Right cardiac atrium (tissue), 5 donors: Measurements from ENCODE around the gene PCDHB8. TPM values are rescaled to one million over a fixed set of nuclear protein-coding genes. Genes with fewer than 3 reads are reported as not detected.
A peak's percentile ranks its signal among the peaks of the same experiment; 100 is the strongest.
"Not testable (repeated sequence)": the region's sequence is repeated elsewhere in the genome, so short reads cannot be mapped to it uniquely, and the experiment has no call there.

Experiments used
- ATAC-seq, 2 donors: fragments of 200-7000 bp; cut with Tn5 transposase; one replicate each; pipeline versions ENCODE4 v1.8.0 to v1.9.1; 2020; ENCODE audit warnings: moderate library complexity in 2 of 2, mild to moderate bottlenecking in 1 of 2
- DNase-seq, 3 donors: peaks; one replicate each; pipeline ENCODE4 v3.0.0-alpha.2; 2020
- H3K27ac ChIP-seq: one replicate; pipeline ENCODE4 v1.5.1; 2013; ENCODE audit warnings: mild to moderate bottlenecking, low read length, control low read depth, moderate library complexity
- H3K27me3 ChIP-seq: one replicate; pipeline ENCODE4 v1.6.1; 2013; ENCODE audit not compliant: control insufficient read depth, insufficient read depth
- H3K4me1 ChIP-seq: one replicate; pipeline ENCODE4 v1.6.1; 2013; ENCODE audit warnings: low read length; ENCODE audit not compliant: control insufficient read depth, insufficient read depth
- H3K4me3 ChIP-seq: one replicate; pipeline ENCODE4 v1.5.1; 2013; ENCODE audit warnings: low read length, control low read depth
- H3K9me3 ChIP-seq: one replicate; pipeline ENCODE4 v1.6.1; 2013; ENCODE audit warnings: low read length; ENCODE audit not compliant: control insufficient read depth
- WGBS: extraction: QIAGEN DNeasy Blood & Tissue Kit; methylation state at CpG from one replicate; pipeline ENCODE4 v1.1.7; 2013; 5-methylcytosine and 5-hydroxymethylcytosine counted together
- intact Hi-C, 4 donors: fragments of 100-400 bp; cut with DNase I; formaldehyde crosslinking; loops; one replicate each; pipeline versions ENCODE4 v1.11.0 to v1.14.0; 2022 to 2023
- polyA plus RNA-seq: library from polyadenylated mRNA; stranded (reverse); fragments of 200-250 nt; gene quantifications from one replicate; pipeline ENCODE4 v1.2.3, GENCODE V29; 2013
- total RNA-seq, 4 donors: library from RNA; stranded (reverse); fragmentation: NEBNext Ultra II Directional; extraction: Animal tissue kit (Norgen Biotek cat#: 25700); gene quantifications; one replicate each; pipeline ENCODE4 v1.2.1, GENCODE V29; 2021
- donor health status: healthy with polysubstance abuse.
- donor health status: DM: no; HTN: yes; CAD: no.
- donor health status: DM: no; HTN: no; CAD: no.
- donor health status: DM: no; HTN: yes; CAD: no; lungs with severe emphysema.
- donor health status: DM: yes; HTN: yes; CAD: no.

The PCDHB8 gene
- total and polyA plus RNA-seq, 5 donors = 0.84 to 5.2 (median 2.4) TPM

DNA sequence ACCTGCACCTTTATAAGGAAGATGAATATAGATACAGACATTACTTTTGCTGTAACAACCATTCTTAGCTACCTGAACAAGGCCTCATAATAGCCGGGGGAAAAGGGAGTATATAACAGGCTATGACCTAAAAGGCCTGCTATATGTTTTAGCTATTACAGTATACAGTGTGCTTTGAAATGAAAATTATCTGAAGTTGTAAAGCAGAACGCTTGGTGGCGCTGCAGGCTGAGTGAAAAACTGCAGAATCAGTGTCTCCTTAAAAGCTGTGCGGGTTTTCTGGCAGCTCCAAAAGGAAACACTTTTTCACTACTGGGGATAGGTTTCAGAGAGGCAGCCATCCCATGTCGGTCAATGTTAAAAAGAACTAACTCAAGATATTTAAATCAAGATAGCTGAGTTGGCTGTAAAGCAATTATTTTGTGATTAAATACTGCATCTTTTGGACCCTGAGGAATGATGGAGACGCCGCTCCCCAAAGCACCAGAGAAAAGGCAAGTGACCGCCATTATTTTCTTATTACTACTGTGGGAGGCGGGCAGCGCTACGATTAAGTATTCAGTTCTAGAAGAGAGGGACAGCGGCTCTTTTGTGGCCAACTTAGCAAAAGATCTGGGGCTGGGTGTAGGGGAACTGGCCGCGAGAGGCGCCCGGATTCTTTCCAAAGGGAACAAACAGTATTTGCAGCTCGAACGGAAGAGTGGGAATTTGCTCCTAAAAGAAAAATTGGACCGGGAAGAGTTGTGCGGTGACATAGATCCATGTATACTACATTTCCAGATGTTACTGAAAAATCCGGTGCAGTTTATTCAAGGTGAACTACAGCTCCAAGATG, 21.8 kb upstream of the PCDHB8 start:
- no peak overlapping the region for H3K4me3 ChIP-seq
- DNase-seq (no peak), ATAC-seq (no peak)
- H3K27me3 ChIP-seq = no peaks in the 10 kb centered on the region
- intact Hi-C loops = no loop called here
- H3K27ac ChIP-seq = no peak overlapping the region
- H3K9me3 ChIP-seq = peaks cover 10% of the 10 kb centered on the region
- no peaks in the 10 kb centered on the region for H3K4me1 ChIP-seq
- 30% methylated on average over 21 of the region's 21 CpGs for WGBS

GRCh38 chr5:141157356-141157755, 20.2 kb upstream of the PCDHB8 start:
- H3K27ac ChIP-seq, DNase-seq, H3K27me3 ChIP-seq, intact Hi-C loops, H3K4me1 ChIP-seq, ATAC-seq, H3K9me3 ChIP-seq, H3K4me3 ChIP-seq: not testable (repeated sequence)
- WGBS = 32% methylated on average over 38 of the region's 38 CpGs

DNA sequence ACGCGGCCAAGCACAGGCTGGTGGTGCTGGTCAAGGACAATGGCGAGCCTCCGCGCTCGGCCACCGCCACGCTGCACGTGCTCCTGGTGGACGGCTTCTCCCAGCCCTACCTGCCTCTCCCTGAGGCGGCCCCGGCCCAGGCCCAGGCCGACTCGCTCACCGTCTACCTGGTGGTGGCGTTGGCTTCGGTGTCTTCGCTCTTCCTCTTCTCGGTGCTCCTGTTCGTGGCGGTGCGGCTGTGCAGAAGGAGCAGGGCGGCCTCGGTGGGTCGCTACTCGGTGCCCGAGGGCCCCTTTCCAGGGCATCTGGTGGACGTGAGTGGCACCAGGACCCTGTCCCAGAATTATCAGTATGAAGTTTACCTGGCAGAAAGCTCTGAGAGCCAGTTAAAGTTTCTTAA, 19.7 kb upstream of the PCDHB8 start:
- H3K4me3 ChIP-seq, ATAC-seq, intact Hi-C loops, H3K9me3 ChIP-seq, H3K27ac ChIP-seq, DNase-seq, H3K4me1 ChIP-seq, H3K27me3 ChIP-seq: not testable (repeated sequence)
- WGBS = 32% methylated on average over 20 of the region's 28 CpGs

DNA sequence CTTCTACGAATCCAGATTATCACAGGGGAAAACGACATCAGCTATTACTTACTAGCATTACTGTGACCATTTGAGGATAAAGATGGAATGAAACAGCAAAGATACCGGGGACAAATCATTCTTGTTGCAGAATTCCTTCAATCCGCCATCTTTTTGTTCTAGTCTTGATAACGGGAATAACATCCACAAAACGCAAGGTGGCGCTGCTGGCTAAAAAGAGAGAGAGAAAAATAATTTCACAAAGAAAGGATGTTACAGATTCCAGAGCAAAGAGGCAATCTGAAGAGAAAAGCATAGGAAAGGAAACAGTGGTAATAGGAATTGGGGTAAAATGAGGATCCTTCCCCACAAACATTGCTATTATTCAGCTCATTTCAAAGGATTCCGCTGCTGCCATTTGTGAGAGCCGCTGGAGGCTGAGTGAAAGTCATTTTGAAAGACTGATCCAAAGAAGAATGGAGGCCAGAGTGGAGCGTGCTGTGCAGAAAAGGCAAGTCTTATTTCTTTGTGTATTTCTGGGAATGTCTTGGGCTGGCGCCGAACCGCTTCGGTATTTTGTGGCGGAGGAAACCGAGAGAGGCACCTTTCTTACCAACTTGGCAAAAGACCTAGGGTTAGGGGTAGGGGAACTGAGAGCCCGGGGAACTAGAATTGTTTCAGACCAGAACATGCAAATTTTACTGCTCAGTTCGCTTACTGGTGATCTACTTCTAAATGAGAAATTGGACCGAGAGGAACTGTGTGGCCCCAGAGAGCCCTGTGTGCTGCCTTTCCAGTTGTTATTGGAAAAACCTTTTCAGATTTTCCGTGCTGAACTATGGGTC, 5.0 kb upstream of the PCDHB8 start, which contains the start of gene PCDHB7:
Gene PCDHB7, plus strand, starts transcription at position 264 of the 824 bp plus-strand sequence. Its CDS starts 192 bp downstream, at position 456.
- DNase-seq (no peak), ATAC-seq (no peak)
- H3K27ac ChIP-seq = no peak within 1 kb of the TSS
- peak within 1 kb of the TSS; percentile 39 for H3K4me3 ChIP-seq
- no peaks in the 10 kb centered on the region for H3K4me1 ChIP-seq
- intact Hi-C loops = loop anchor here in 1 of 4 donors (10.0 kb wide), 1 partner anchor 392 kb away; no protein-coding TSS in a partner anchor
- H3K27me3 ChIP-seq = no peaks in the 10 kb centered on the region
- peaks cover 9% of the 10 kb centered on the region for H3K9me3 ChIP-seq
- 30% methylated on average over 20 of the region's 20 CpGs for WGBS

- peak in 1 of 3 donors; percentile 32 for DNase-seq
- H3K9me3 ChIP-seq = not testable (repeated sequence)
- WGBS = 41% methylated on average over 79 of the region's 79 CpGs
Observed at GRCh38 chr5:141174291-141175104, 3.1 kb upstream of the PCDHB8 start.

DNA sequence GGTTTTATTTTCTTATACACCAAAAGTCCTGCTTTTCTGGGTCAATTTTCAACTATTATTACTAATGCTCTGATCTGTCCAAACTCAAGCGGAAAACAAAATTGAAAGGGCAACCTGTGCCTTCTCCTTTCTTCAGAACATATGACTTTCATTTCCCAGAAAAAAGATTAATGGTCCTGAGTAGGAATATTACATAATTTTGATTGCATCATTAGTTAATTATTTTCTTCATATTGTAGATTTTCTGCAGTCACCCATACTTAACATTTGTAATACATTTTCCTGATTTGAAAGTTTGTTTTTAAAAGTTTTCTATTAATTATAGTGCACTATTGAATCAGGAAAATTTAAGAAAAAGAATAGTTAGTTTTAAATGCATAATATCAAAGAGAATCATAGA, 1.7 kb upstream of the PCDHB8 start:
- no peaks in the 10 kb centered on the region for H3K27me3 ChIP-seq
- H3K9me3 ChIP-seq = peaks cover 9% of the 10 kb centered on the region
- DNase-seq = no peak
- H3K27ac ChIP-seq = no peak overlapping the region
- ATAC-seq = no peak
- WGBS = 59% methylated on average over 1 of the region's 1 CpG
- intact Hi-C loops = loop anchor here in 1 of 4 donors (10.0 kb wide), 1 partner anchor 389 kb away; no protein-coding TSS in a partner anchor
- no peaks in the 10 kb centered on the region for H3K4me1 ChIP-seq
- no peak overlapping the region for H3K4me3 ChIP-seq

More at GRCh38 chr5:141174291-141175104, 3.1 kb upstream of the PCDHB8 start:
- ATAC-seq, H3K4me1 ChIP-seq, H3K4me3 ChIP-seq, H3K27ac ChIP-seq, H3K27me3 ChIP-seq: not testable (repeated sequence)
- intact Hi-C loops = loop anchor here in 1 of 4 donors (10.0 kb wide), 1 partner anchor 390 kb away; no protein-coding TSS in a partner anchor

DNA sequence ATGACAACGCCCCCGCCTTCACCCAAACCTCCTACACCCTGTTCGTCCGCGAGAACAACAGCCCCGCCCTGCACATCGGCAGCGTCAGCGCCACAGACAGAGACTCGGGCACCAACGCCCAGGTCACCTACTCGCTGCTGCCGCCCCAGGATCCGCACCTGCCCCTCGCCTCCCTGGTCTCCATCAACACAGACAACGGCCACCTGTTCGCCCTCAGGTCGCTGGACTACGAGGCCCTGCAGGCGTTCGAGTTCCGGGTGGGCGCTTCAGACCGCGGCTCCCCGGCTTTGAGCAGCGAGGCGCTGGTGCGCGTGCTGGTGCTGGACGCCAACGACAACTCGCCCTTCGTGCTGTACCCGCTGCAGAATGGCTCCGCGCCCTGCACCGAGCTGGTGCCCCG, 1.8 kb downstream of the PCDHB8 start:
- not testable (repeated sequence) for ATAC-seq, H3K4me1 ChIP-seq, H3K4me3 ChIP-seq, H3K27ac ChIP-seq, H3K9me3 ChIP-seq, H3K27me3 ChIP-seq
- peak in 1 of 3 donors; percentile 48 for DNase-seq
- intact Hi-C loops = loop anchor here in 1 of 4 donors (10.0 kb wide), 1 partner anchor 385 kb away; no protein-coding TSS in a partner anchor
- 35% methylated on average over 35 of the region's 39 CpGs for WGBS

DNA sequence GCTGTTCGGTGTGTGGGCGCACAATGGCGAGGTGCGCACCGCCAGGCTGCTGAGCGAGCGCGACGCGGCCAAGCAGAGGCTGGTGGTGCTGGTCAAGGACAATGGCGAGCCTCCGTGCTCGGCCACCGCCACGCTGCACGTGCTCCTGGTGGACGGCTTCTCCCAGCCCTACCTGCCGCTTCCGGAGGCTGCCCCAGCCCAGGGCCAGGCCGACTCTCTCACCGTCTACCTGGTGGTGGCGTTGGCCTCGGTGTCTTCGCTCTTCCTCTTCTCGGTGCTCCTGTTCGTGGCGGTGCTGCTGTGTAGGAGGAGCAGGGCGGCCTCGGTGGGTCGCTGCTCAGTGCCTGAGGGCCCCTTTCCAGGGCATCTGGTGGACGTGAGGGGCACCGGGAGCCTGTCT, 2.3 kb downstream of the PCDHB8 start:
- peaks cover 11% of the 10 kb centered on the region for H3K9me3 ChIP-seq
- intact Hi-C loops = loop anchor here in 1 of 4 donors (10.0 kb wide), 1 partner anchor 385 kb away; no protein-coding TSS in a partner anchor
- not testable (repeated sequence) for ATAC-seq, H3K4me3 ChIP-seq, H3K27me3 ChIP-seq, DNase-seq, H3K27ac ChIP-seq, H3K4me1 ChIP-seq
- 28% methylated on average over 30 of the region's 32 CpGs for whole genome bisulfite sequencing

GRCh38 chr5:141180313-141180712, 2.7 kb downstream of the PCDHB8 start:
- intact Hi-C loops = no loop called here
- WGBS = 40% methylated on average over 1 of the region's 1 CpG
- H3K27me3 ChIP-seq = no peaks in the 10 kb centered on the region
- ATAC-seq (no peak), DNase-seq (no peak)
- no peak overlapping the region for H3K4me3 ChIP-seq
- H3K27ac ChIP-seq = no peak overlapping the region
- peaks cover 11% of the 10 kb centered on the region for H3K9me3 ChIP-seq
- no peaks in the 10 kb centered on the region for H3K4me1 ChIP-seq

DNA sequence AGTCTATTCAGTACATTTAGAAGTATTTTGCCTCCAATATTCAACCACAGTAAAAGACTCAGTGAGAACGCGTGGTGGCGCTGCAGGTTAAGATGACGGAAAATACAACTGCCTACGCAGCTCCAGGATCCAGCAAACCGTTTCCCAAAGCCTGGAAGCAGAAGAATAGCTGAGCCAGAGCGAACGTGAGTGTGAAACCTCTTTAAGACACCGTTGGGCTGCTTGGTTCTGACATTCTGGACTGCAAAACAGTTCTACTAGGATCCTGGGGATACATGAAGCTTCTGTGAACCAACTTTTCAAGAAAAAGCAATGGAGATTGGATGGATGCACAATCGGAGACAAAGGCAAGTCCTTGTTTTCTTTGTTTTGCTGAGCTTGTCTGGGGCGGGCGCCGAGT, 4.7 kb downstream of the PCDHB8 start, which contains the start of gene PCDHB16:
Gene PCDHB16, plus strand, starts transcription at position 140 of the 400 bp plus-strand sequence. Its CDS starts 173 bp downstream, at position 313.
- no peak for ATAC-seq
- Histone ChIP-seq H3K27me3 (no peaks in the 10 kb centered on the region), H3K4me1 (no peaks in the 10 kb centered on the region), H3K9me3 (peaks cover 15% of the 10 kb centered on the region), H3K27ac (no peak within 1 kb of the TSS), H3K4me3 (peak within 1 kb of the TSS; percentile 43)
- 12% methylated on average over 13 of the region's 13 CpGs for WGBS
- intact Hi-C loops = no loop called here
- peak in 2 of 3 donors; percentile 60 to 66 for DNase-seq
